OCI-LY7 (cell line): Measurements from ENCODE around the gene PDE6G. TPM values are rescaled to one million over a fixed set of nuclear protein-coding genes. Genes with fewer than 3 reads are reported as not detected.
A peak's percentile ranks its signal among the peaks of the same experiment; 100 is the strongest.

Experiments
- BruUV-seq: library from RNA; stranded (reverse); fragments of 400-500 nt; replicated peaks from 2 replicates; lab custom pipeline; 2021; lab: Mats Ljungman, UMichigan
- CTCF ChIA-PET: fragments of 300-600 bp; sonication (Branson Sonifier 250); formaldehyde crosslinking; loops from one replicate; lab custom pipeline; 2022; ENCODE audit warnings: antibody characterized with exemption; ENCODE audit not compliant: unreplicated experiment; lab: Charles Lee
- POLR2A ChIA-PET: fragments of 300-600 bp; sonication (Branson Sonifier 250); formaldehyde crosslinking; loops from one replicate; lab custom pipeline; 2022; ENCODE audit warnings: antibody characterized with exemption; lab: Charles Lee
- DNase-seq: peaks from one replicate; pipeline ENCODE4 v3.0.0-alpha.2; 2015; ENCODE audit warnings: low spot score
- H2AFZ ChIP-seq: fragments of 200-600 bp; sonication (generic), shearing (Covaris generic); 2 replicates; pipeline ENCODE4 v1.6.1; 2014; ENCODE audit warnings: mild to moderate bottlenecking, antibody characterized with exemption, low read length, moderate library complexity
- H3K27ac ChIP-seq: fragments of 200-600 bp; sonication (generic); 2 replicates; pipeline ENCODE4 v1.5.1; 2014; ENCODE audit warnings: mixed run types, low read depth, mild to moderate bottlenecking, moderate library complexity, low read length, inconsistent platforms; ENCODE audit not compliant: poor library complexity, severe bottlenecking
- H3K36me3 ChIP-seq: fragments of 200-600 bp; sonication (generic); 2 replicates; pipeline ENCODE4 v1.6.1; 2014; ENCODE audit warnings: mild to moderate bottlenecking, antibody characterized with exemption, low read length, moderate library complexity, mixed read lengths; ENCODE audit not compliant: insufficient read depth
- H3K4me1 ChIP-seq: fragments of 200-600 bp; sonication (generic); 2 replicates; pipeline ENCODE4 v1.5.1; 2014; ENCODE audit warnings: mild to moderate bottlenecking, low read length; ENCODE audit not compliant: insufficient read depth, poor library complexity, severe bottlenecking
- H3K4me2 ChIP-seq: fragments of 200-600 bp; sonication (generic); 2 replicates; pipeline ENCODE4 v1.6.1; 2014; ENCODE audit warnings: mild to moderate bottlenecking, low read length
- H3K4me3 ChIP-seq: fragments of 200-600 bp; sonication (generic); 2 replicates; pipeline ENCODE4 v1.5.1; 2014; ENCODE audit warnings: mild to moderate bottlenecking, low read depth, low read length; ENCODE audit not compliant: poor library complexity, severe bottlenecking
- H3K79me2 ChIP-seq: fragments of 200-600 bp; sonication (generic); 2 replicates; pipeline ENCODE4 v1.6.1; 2016; ENCODE audit warnings: low read depth, mild to moderate bottlenecking, low read length, moderate library complexity, mixed read lengths; ENCODE audit not compliant: insufficient read depth
- H3K9me2 ChIP-seq: fragments of 200-600 bp; sonication (generic); 2 replicates; pipeline ENCODE4 v1.6.1; 2016; ENCODE audit warnings: mild to moderate bottlenecking, low read length, mixed read lengths; ENCODE audit not compliant: insufficient read depth
- H3K9me3 ChIP-seq: fragments of 200-600 bp; sonication (generic); 2 replicates; pipeline ENCODE4 v1.6.1; 2014; ENCODE audit warnings: mild to moderate bottlenecking, mixed run types, low read length, mixed read lengths
- H4K20me1 ChIP-seq: fragments of 200-600 bp; sonication (generic); 2 replicates; pipeline ENCODE4 v1.6.1; 2014; ENCODE audit warnings: mild to moderate bottlenecking, antibody characterized with exemption, low read length, moderate library complexity, mixed read lengths; ENCODE audit not compliant: insufficient read depth
- CTCF ChIP-seq: fragments of 200-600 bp; sonication (generic); conservative IDR thresholded peaks from 2 replicates; pipeline ENCODE4 v1.5.1; 2014; ENCODE audit warnings: mild to moderate bottlenecking, antibody characterized with exemption, low read length, moderate library complexity, mixed read lengths
- EZH2phosphoT487 ChIP-seq: fragments of 200-600 bp; sonication (generic); IDR thresholded peaks from 2 replicates; pipeline ENCODE4 v1.6.1; 2018; ENCODE audit warnings: low read depth, borderline replicate concordance, mild to moderate bottlenecking, mixed run types, antibody characterized with exemption, low read length, moderate library complexity, mixed read lengths
- intact Hi-C: fragments of 100-400 bp; cut with micrococcal nuclease; formaldehyde crosslinking; loops from one replicate; pipeline ENCODE4 v1.10.0; 2022; ENCODE audit not compliant: unreplicated experiment
- total RNA-seq, 2 experiments: library from RNA; depleted of rRNA in 1 of 2; stranded (reverse); fragments of >200 nt in 1 of 2; shearing (Covaris generic) in 1 of 2; gene quantifications; 2 replicates each; pipeline ENCODE4 v1.2.3, GENCODE V29; 2014 to 2022

The PDE6G gene
- total RNA-seq, 2 experiments from 2014 or later: 0.44 TPM; not detected in 1

GRCh38 chr17:81616877-81617276, 39.5 kb downstream of the PDE6G start:
- H3K36me3 ChIP-seq: peaks cover 88% of the 10 kb centered on the region
- no peaks in the 10 kb centered on the region for H4K20me1 ChIP-seq
- no peak overlapping the region for H3K4me3 ChIP-seq
- POLR2A ChIA-PET: no interaction called here
- H3K4me2 ChIP-seq: no peak overlapping the region
- H2AFZ ChIP-seq: no peak overlapping the region
- intact Hi-C loops: no loop called here
- H3K79me2 ChIP-seq: peaks cover 14% of the 10 kb centered on the region; the same call in 1 of the 2 replicates
- no TSS peak for BruUV-seq
- no peak for DNase-seq
- no peak for TF ChIP-seq CTCF
- no peak for TF ChIP-seq EZH2phosphoT487
- CTCF ChIA-PET: no interaction called here
- no peak overlapping the region for H3K27ac ChIP-seq
- no peaks in the 10 kb centered on the region for H3K4me1 ChIP-seq
- no peaks in the 10 kb centered on the region for H3K9me3 ChIP-seq
- H3K9me2 ChIP-seq: no peaks in the 10 kb centered on the region

GRCh38 chr17:81615401-81615930, 40.9 kb downstream of the PDE6G start:
- no TSS peak for BruUV-seq
- POLR2A ChIA-PET: interaction anchor here (0.8 kb wide), 1 partner anchor 17 kb away, joined by 3 read pairs; no protein-coding TSS in a partner anchor
- intact Hi-C loops: no loop called here
- no peaks in the 10 kb centered on the region for H3K9me2 ChIP-seq
- H3K79me2 ChIP-seq: peaks cover 14% of the 10 kb centered on the region; the same call in 1 of the 2 replicates
- no peak overlapping the region for H3K27ac ChIP-seq
- H3K4me1 ChIP-seq: no peaks in the 10 kb centered on the region
- no peaks in the 10 kb centered on the region for H4K20me1 ChIP-seq
- no peak for DNase-seq
- H2AFZ ChIP-seq: no peak overlapping the region
- H3K4me2 ChIP-seq: no peak overlapping the region
- H3K36me3 ChIP-seq: peaks cover 87% of the 10 kb centered on the region
- CTCF ChIA-PET: no interaction called here
- no peaks in the 10 kb centered on the region for H3K9me3 ChIP-seq
- no peak for TF ChIP-seq EZH2phosphoT487
- TF ChIP-seq CTCF: no peak
- H3K4me3 ChIP-seq: no peak overlapping the region

GRCh38 chr17:81612172-81612970, 44.0 kb downstream of the PDE6G start:
- Histone ChIP-seq H3K9me2 (no peaks in the 10 kb centered on the region), H3K9me3 (no peaks in the 10 kb centered on the region), H2AFZ (no peak overlapping the region), H3K79me2 (peaks cover 14% of the 10 kb centered on the region; the same call in 1 of the 2 replicates), H3K27ac (no peak overlapping the region), H3K36me3 (peaks cover 96% of the 10 kb centered on the region), H3K4me2 (no peak overlapping the region), H3K4me3 (no peak overlapping the region), H4K20me1 (no peaks in the 10 kb centered on the region), H3K4me1 (no peaks in the 10 kb centered on the region)
- BruUV-seq: TSS peak; percentile 21
- no peak for DNase-seq
- intact Hi-C loops: no loop called here
- ChIA-PET CTCF (no interaction called here), POLR2A (no interaction called here)
- TF ChIP-seq CTCF: no peak
- no peak for TF ChIP-seq EZH2phosphoT487
